Smooth muscle cell (in vitro differentiated cells): ENCODE measurements around the gene TCF7L2. TPM values are rescaled to one million over a fixed set of nuclear protein-coding genes. Genes with fewer than 3 reads are reported as not detected.
A peak's percentile ranks its signal among the peaks of the same experiment; 100 is the strongest.

Experiments used
- DNase-seq: peaks from one replicate; lab custom pipeline; 2025; ENCODE audit not compliant: unreplicated experiment; lab: John Stamatoyannopoulos, UW
- H2AFZ ChIP-seq: fragments of 200-600 bp; sonication (generic); 2 replicates; pipeline ENCODE4 v1.6.0; 2016; ENCODE audit warnings: antibody characterized with exemption, low read depth, mild to moderate bottlenecking
- H3F3A ChIP-seq: fragments of 200-600 bp; sonication (generic); 2 replicates; pipeline ENCODE4 v1.6.0; 2017; ENCODE audit warnings: antibody characterized with exemption, low read depth
- H3K27ac ChIP-seq: fragments of 200-600 bp; sonication (generic); 2 replicates; pipeline ENCODE4 v1.5.1; 2016; ENCODE audit warnings: low read depth, mild to moderate bottlenecking
- H3K27me3 ChIP-seq: fragments of 200-600 bp; sonication (generic); 2 replicates; pipeline ENCODE4 v1.6.1; 2016; ENCODE audit warnings: low read depth, mild to moderate bottlenecking
- H3K36me3 ChIP-seq: fragments of 200-600 bp; sonication (generic); 2 replicates; pipeline ENCODE4 v1.5.1; 2016; ENCODE audit warnings: low read depth
- H3K4me1 ChIP-seq: fragments of 200-600 bp; sonication (generic); 2 replicates; pipeline ENCODE4 v1.5.1; 2016; ENCODE audit warnings: low read depth
- H3K4me2 ChIP-seq: fragments of 200-600 bp; sonication (generic); 2 replicates; pipeline ENCODE4 v1.6.0; 2016; ENCODE audit warnings: mild to moderate bottlenecking
- H3K4me3 ChIP-seq: fragments of 200-600 bp; sonication (generic); 2 replicates; pipeline ENCODE4 v1.5.1; 2016; ENCODE audit warnings: mild to moderate bottlenecking
- H3K79me2 ChIP-seq: fragments of 200-600 bp; sonication (generic); 2 replicates; pipeline ENCODE4 v1.6.0; 2016; ENCODE audit warnings: low read depth, mild to moderate bottlenecking
- H3K9ac ChIP-seq: fragments of 200-600 bp; sonication (generic); 2 replicates; pipeline ENCODE4 v1.6.0; 2016; ENCODE audit warnings: low read depth
- H3K9me3 ChIP-seq: fragments of 200-600 bp; sonication (generic); replicated peaks from 2 replicates; pipeline ENCODE4 v1.5.1; 2016; ENCODE audit warnings: low read depth
- H4K20me1 ChIP-seq: fragments of 200-600 bp; sonication (generic); 2 replicates; pipeline ENCODE4 v1.6.0; 2016; ENCODE audit warnings: low read depth
- WGBS: methylation state at CpG from one replicate; pipeline ENCODE4 v1.1.7; 2016; ENCODE audit warnings: low lambda C conversion rate; 5-methylcytosine and 5-hydroxymethylcytosine counted together
- polyA plus RNA-seq: library from polyadenylated mRNA; unstranded; fragments of >200 nt; fragmentation: Nextera tagmentation; extraction: Ambion mirVana; gene quantifications from 2 replicates; pipeline ENCODE4 v1.2.1, GENCODE V29; 2016
- total RNA-seq: library from RNA; depleted of rRNA; stranded (reverse); fragments of >200 nt; gene quantifications from 2 replicates; pipeline ENCODE4 v1.2.3, GENCODE V29; 2014
- TF ChIP-seq, protein P1 (sequence below): fragments of 200-600 bp; sonication (generic); IDR thresholded peaks from 2 replicates; pipeline ENCODE4 v1.5.1; 2017; ENCODE audit warnings: borderline replicate concordance, mild to moderate bottlenecking, antibody characterized with exemption; ENCODE audit not compliant: insufficient read depth, poor library complexity, severe bottlenecking

Gene TCF7L2
- total and polyA plus RNA-seq, 2 experiments from 2014 or later: 14.6 to 17.7 TPM

GRCh38 chr10:113080061-113080924 lies 130.2 kb downstream of the TCF7L2 start:
- Histone ChIP-seq H3K27me3 (no peaks in the 10 kb centered on the region), H3K4me2 (no peak overlapping the region), H3K9me3 (no peaks in the 10 kb centered on the region), H2AFZ (no peak overlapping the region), H3F3A (peaks cover 4% of the 10 kb centered on the region), H4K20me1 (peaks cover 73% of the 10 kb centered on the region), H3K9ac (no peak overlapping the region), H3K36me3 (no peaks in the 10 kb centered on the region), H3K4me3 (no peak overlapping the region), H3K4me1 (no peaks in the 10 kb centered on the region), H3K79me2 (peaks cover 62% of the 10 kb centered on the region), H3K27ac (no peak overlapping the region)
- DNase-seq: no peak
- TF ChIP-seq, protein P1, sequence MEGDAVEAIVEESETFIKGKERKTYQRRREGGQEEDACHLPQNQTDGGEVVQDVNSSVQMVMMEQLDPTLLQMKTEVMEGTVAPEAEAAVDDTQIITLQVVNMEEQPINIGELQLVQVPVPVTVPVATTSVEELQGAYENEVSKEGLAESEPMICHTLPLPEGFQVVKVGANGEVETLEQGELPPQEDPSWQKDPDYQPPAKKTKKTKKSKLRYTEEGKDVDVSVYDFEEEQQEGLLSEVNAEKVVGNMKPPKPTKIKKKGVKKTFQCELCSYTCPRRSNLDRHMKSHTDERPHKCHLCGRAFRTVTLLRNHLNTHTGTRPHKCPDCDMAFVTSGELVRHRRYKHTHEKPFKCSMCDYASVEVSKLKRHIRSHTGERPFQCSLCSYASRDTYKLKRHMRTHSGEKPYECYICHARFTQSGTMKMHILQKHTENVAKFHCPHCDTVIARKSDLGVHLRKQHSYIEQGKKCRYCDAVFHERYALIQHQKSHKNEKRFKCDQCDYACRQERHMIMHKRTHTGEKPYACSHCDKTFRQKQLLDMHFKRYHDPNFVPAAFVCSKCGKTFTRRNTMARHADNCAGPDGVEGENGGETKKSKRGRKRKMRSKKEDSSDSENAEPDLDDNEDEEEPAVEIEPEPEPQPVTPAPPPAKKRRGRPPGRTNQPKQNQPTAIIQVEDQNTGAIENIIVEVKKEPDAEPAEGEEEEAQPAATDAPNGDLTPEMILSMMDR: no peak
- WGBS: 95% methylated on average over 8 of the region's 8 CpGs

DNA sequence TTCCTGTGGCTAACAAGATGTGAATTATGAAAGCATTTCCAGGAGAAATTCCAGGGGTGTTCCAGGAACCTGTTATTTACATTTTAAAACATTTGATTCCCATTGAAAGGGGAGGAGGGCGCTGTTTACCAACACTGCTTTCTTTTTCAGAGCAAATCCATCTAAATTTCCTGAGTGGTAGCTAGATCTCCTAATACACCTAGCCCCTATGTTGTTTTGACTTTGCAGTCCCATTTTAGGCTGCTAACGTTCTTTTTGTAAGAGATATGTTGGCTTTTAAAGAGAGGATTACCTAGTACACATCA lies 130.8 kb downstream of the TCF7L2 start:
- Histone ChIP-seq H3K9ac (no peak overlapping the region), H3K4me3 (no peak overlapping the region), H3K79me2 (peaks cover 63% of the 10 kb centered on the region), H3K27me3 (no peaks in the 10 kb centered on the region), H3K36me3 (no peaks in the 10 kb centered on the region), H3F3A (peaks cover 10% of the 10 kb centered on the region), H4K20me1 (peaks cover 68% of the 10 kb centered on the region), H3K4me2 (no peak overlapping the region), H2AFZ (no peak overlapping the region), H3K27ac (no peak overlapping the region), H3K9me3 (no peaks in the 10 kb centered on the region), H3K4me1 (no peaks in the 10 kb centered on the region)
- 59% methylated on average over 2 of the region's 2 CpGs for WGBS
- DNase-seq: no peak
- TF ChIP-seq, protein P1: no peak

DNA sequence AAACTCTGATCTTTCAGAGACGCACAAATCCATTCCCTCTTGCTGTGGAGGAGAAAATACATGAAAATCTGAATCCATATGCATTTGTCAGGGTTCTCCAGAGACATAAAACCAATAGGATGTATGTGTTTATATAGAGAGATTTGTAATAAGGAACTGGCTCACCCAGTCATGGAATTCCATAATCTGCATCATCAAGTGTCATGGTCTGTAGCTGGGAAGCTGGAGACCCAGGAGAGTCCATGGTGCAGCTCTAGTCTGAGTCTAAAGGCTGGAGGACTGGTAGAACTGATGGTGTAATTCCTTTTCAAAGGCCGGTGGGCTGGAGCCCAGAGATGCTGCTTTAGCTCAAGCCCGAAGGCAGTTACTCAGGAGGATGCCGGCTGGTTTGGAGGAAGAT lies 134.0 kb downstream of the TCF7L2 start:
- WGBS: 87% methylated on average over 4 of the region's 4 CpGs
- Histone ChIP-seq H3K79me2 (peaks cover 64% of the 10 kb centered on the region), H3K27me3 (no peaks in the 10 kb centered on the region), H3K4me2 (peak overlapping the region; percentile 20), H3K9ac (no peak overlapping the region), H3K36me3 (no peaks in the 10 kb centered on the region), H3K4me3 (no peak overlapping the region), H2AFZ (no peak overlapping the region), H3K4me1 (peaks cover 10% of the 10 kb centered on the region), H3K27ac (peak overlapping the region; percentile 16), H4K20me1 (peaks cover 39% of the 10 kb centered on the region), H3F3A (peaks cover 31% of the 10 kb centered on the region), H3K9me3 (no peaks in the 10 kb centered on the region)
- TF ChIP-seq, protein P1: no peak
- DNase-seq: no peak

DNA sequence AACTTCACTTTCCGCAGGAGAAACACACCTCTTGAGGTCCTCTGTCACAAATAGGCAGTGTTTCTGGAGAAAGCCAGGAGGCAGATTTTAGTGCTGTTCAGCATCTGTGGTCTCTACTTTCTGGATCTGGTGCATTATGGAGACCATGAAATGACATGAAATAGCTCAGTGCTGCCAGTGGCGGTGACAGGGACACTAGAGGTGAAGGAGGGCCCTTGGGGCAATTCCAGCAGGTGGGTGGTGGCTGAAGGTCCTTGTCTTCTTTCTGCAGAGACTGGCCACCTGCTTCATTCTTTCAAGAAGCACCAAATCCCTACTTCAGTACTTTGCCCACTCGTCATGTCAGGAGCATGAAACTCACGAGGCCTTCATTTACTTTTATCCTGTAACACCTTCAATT lies 135.7 kb downstream of the TCF7L2 start:
- Histone ChIP-seq H4K20me1 (peaks cover 21% of the 10 kb centered on the region), H3K27ac (peak overlapping the region; percentile 94), H3F3A (peaks cover 31% of the 10 kb centered on the region), H3K9me3 (no peaks in the 10 kb centered on the region), H2AFZ (no peak overlapping the region), H3K36me3 (no peaks in the 10 kb centered on the region), H3K4me2 (no peak overlapping the region), H3K27me3 (no peaks in the 10 kb centered on the region), H3K79me2 (peaks cover 72% of the 10 kb centered on the region), H3K9ac (no peak overlapping the region), H3K4me3 (no peak overlapping the region), H3K4me1 (peaks cover 10% of the 10 kb centered on the region)
- DNase-seq: no peak
- TF ChIP-seq, protein P1: no peak
- 99% methylated on average over 4 of the region's 4 CpGs for WGBS
